NCI-H510A treated with DMSO at 0.1 percent for 48 hours (cell line): ENCODE data around the gene PCNA.
A peak's percentile ranks its signal among the peaks of the same experiment; 100 is the strongest.
"Not testable (repeated sequence)": the region's sequence is repeated elsewhere in the genome, so short reads cannot be mapped to it uniquely, and the experiment has no call there.

Experiments used
- DNase-seq: peaks from one replicate; lab custom pipeline; 2025; lab: John Stamatoyannopoulos, UW

Gene PCNA

GRCh38 chr20:5141615-5142014 lies 21.9 kb upstream of the PCNA start:
- no peak for DNase-seq

GRCh38 chr20:5140195-5140594 lies 20.4 kb upstream of the PCNA start:
- DNase-seq: no peak

GRCh38 chr20:5136096-5136495 lies 16.3 kb upstream of the PCNA start:
- no peak for DNase-seq

- no peak for DNase-seq
Measured at GRCh38 chr20:5135363-5136012, 15.7 kb upstream of the PCNA start.

- DNase-seq: no peak
Measured at GRCh38 chr20:5133998-5134397, 14.2 kb upstream of the PCNA start.

- DNase-seq: no peak
Measured at GRCh38 chr20:5131502-5131901, 11.7 kb upstream of the PCNA start.

GRCh38 chr20:5128886-5129285 lies 9.1 kb upstream of the PCNA start:
- no peak for DNase-seq

- DNase-seq: peak; percentile 56
Measured at GRCh38 chr20:5127859-5128424, 8.2 kb upstream of the PCNA start.

- DNase-seq: peak; percentile 56
Measured at GRCh38 chr20:5127204-5127858, 7.6 kb upstream of the PCNA start.

GRCh38 chr20:5126512-5127203 lies 6.9 kb upstream of the PCNA start, which contains the start of gene CDS2:
Gene CDS2, plus strand, starts transcription at chr20:5127008. Its CDS starts 85 bp downstream, at chr20:5127093.
- peak; percentile 99 for DNase-seq

GRCh38 chr20:5122873-5123260 lies 3.1 kb upstream of the PCNA start:
- no peak for DNase-seq

GRCh38 chr20:5120185-5120476 lies 373 bp upstream of the PCNA start:
- DNase-seq: no peak

GRCh38 chr20:5119143-5119434 lies 669 bp downstream of the PCNA start:
- no peak for DNase-seq

- no peak for DNase-seq
Measured at GRCh38 chr20:5118220-5119142, 1.3 kb downstream of the PCNA start.

GRCh38 chr20:5116875-5117274 lies 2.9 kb downstream of the PCNA start:
- DNase-seq: no peak

GRCh38 chr20:5114403-5114802 lies 5.4 kb downstream of the PCNA start:
- DNase-seq: no peak

- DNase-seq: peak; percentile 57
Measured at GRCh38 chr20:5113615-5113986, 6.2 kb downstream of the PCNA start.

GRCh38 chr20:5109276-5109675 lies 10.5 kb downstream of the PCNA start:
- DNase-seq: no peak

GRCh38 chr20:5104479-5104878 lies 15.3 kb downstream of the PCNA start:
- no peak for DNase-seq

GRCh38 chr20:5100684-5101347 lies 18.9 kb downstream of the PCNA start:
- DNase-seq: peak; percentile 86

- not testable (repeated sequence) for DNase-seq
Measured at GRCh38 chr20:5099909-5100308, 19.8 kb downstream of the PCNA start.

- not testable (repeated sequence) for DNase-seq
Measured at GRCh38 chr20:5099009-5099408, 20.7 kb downstream of the PCNA start.
